ENCODE measurements around the gene PES1. TPM values are rescaled to one million over a fixed set of nuclear protein-coding genes. Genes with fewer than 3 reads are reported as not detected.
A peak's percentile ranks its signal among the peaks of the same experiment; 100 is the strongest.
"Not testable (repeated sequence)": the region's sequence is repeated elsewhere in the genome, so short reads cannot be mapped to it uniquely, and the experiment has no call there.

The PES1 gene
- 102 and 121 TPM in 2 replicates for total RNA-seq (2012; rRNA removed)

- H3K9me3 ChIP-seq (replicated peaks; ENCODE audit: low read length): no peaks in the 10 kb centered on the region
- H3K9ac ChIP-seq (ENCODE audit: low read depth, low read length): peak within 1 kb of the TSS; percentile 93
- H3K36me3 ChIP-seq (ENCODE audit: insufficient read depth, low read length): peaks cover 26% of the 10 kb centered on the region
- H3K4me2 ChIP-seq (ENCODE audit: low read length): peak within 1 kb of the TSS; percentile 79
- peaks cover 12% of the 10 kb centered on the region for H3K4me1 ChIP-seq (ENCODE audit: control insufficient read depth, insufficient read depth, low read length)
- peak within 1 kb of the TSS; percentile 81 for H3K4me3 ChIP-seq (ENCODE audit: low read length)
- H3K27me3 ChIP-seq (ENCODE audit: control insufficient read depth, insufficient read depth, low read length): peaks cover 7% of the 10 kb centered on the region
Observed at GRCh38 chr22:30591588-30592359, at the start of gene PES1. TSS of gene PES1 (minus strand) at chr22:30591910. CDS start at chr22:30591833, 77 bp downstream.

GRCh38 chr22:30640839-30641430 lies 49.2 kb upstream of the PES1 start:
- H3K4me3 ChIP-seq (ENCODE audit: low read length): no peak overlapping the region
- H3K4me1 ChIP-seq (ENCODE audit: control insufficient read depth, insufficient read depth, low read length): peaks cover 35% of the 10 kb centered on the region
- no peaks in the 10 kb centered on the region for H3K27me3 ChIP-seq (ENCODE audit: control insufficient read depth, insufficient read depth, low read length)
- peak overlapping the region; percentile 2 for H3K4me2 ChIP-seq (ENCODE audit: low read length)
- H3K36me3 ChIP-seq (ENCODE audit: insufficient read depth, low read length): no peaks in the 10 kb centered on the region
- H3K9me3 ChIP-seq (replicated peaks; ENCODE audit: low read length): no peaks in the 10 kb centered on the region
- H3K9ac ChIP-seq (ENCODE audit: low read depth, low read length): no peak overlapping the region

DNA sequence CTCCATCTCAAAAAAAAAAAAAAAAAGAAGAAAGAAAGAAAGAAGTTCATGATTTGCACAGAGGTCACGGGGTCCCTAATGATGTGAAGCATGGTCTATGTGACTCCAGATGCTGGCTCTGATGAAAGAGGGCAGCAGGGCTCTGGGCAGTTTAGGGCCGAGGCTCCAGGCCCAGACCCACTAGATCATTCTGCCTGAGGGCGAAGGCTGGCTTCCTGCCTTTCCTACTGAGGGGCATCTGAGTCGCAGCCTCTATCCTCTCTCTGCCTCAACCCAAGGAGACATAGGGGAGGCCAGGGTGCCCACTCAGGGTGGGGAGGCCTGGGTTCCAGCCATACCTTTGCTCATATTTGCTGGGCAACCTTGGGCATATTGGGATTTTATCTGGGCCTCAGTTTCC lies 48.7 kb upstream of the PES1 start:
- Histone ChIP-seq H3K9me3 (replicated peaks; ENCODE audit: low read length) (no peaks in the 10 kb centered on the region), H3K27me3 (ENCODE audit: control insufficient read depth, insufficient read depth, low read length) (no peaks in the 10 kb centered on the region), H3K4me2 (ENCODE audit: low read length) (no peak overlapping the region), H3K36me3 (ENCODE audit: insufficient read depth, low read length) (no peaks in the 10 kb centered on the region), H3K4me1 (ENCODE audit: control insufficient read depth, insufficient read depth, low read length) (peaks cover 36% of the 10 kb centered on the region), H3K9ac (ENCODE audit: low read depth, low read length) (no peak overlapping the region), H3K4me3 (ENCODE audit: low read length) (no peak overlapping the region)

DNA sequence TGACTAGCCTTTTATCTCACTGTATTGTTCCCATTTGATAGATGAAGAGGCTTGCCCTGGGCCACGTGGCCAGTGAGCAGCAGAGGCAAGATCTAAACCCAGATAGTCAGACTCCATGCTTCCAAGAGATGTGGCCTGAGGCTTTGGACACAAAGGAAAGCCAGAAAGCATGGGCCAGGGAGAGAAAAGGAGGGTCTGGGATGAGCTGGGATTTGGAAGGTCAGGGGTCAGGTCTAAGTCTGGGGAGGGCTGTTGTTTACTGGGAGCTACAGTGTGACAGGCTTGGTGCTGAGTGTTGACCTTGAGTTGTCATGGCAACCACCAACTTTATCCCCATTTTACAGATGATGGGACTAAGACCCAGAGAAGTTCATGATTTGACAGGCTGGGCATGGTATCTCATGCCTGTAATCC lies 46.0 kb upstream of the PES1 start:
- peaks cover 29% of the 10 kb centered on the region for H3K4me1 ChIP-seq (ENCODE audit: control insufficient read depth, insufficient read depth, low read length)
- no peak overlapping the region for H3K9ac ChIP-seq (ENCODE audit: low read depth, low read length)
- H3K4me2 ChIP-seq (ENCODE audit: low read length): peak overlapping the region; percentile 94
- no peaks in the 10 kb centered on the region for H3K9me3 ChIP-seq (replicated peaks; ENCODE audit: low read length)
- H3K4me3 ChIP-seq (ENCODE audit: low read length): peak overlapping the region; percentile 83
- no peaks in the 10 kb centered on the region for H3K27me3 ChIP-seq (ENCODE audit: control insufficient read depth, insufficient read depth, low read length)
- no peaks in the 10 kb centered on the region for H3K36me3 ChIP-seq (ENCODE audit: insufficient read depth, low read length)

DNA sequence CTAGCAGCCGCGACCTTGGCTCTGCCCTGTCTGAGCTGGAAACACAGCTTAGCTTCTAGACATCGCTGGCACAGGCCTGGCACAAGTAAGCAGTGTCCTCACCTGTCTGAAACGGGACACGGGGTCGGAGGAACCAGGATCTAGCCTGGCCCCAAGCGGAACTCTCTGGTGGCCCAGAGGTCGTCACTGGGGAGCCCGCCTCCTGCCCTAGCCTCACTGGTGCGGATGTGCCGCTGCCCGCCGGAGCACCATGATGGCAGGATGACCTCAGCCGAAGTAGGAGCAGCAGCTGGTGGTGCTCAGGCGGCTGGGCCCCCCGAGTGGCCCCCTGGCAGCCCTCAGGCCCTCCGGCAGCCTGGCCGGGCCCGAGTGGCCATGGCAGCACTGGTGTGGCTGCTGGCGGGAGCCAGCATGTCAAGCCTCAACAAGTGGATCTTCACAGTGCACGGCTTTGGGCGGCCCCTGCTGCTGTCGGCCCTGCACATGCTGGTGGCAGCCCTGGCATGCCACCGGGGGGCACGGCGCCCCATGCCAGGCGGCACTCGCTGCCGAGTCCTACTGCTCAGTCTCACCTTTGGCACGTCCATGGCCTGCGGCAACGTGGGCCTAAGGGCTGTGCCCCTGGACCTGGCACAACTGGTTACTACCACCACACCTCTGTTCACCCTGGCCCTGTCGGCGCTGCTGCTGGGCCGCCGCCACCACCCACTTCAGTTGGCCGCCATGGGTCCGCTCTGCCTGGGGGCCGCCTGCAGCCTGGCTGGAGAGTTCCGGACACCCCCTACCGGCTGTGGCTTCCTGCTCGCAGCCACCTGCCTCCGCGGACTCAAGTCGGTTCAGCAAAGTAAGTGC lies 44.7 kb upstream of the PES1 start:
- Histone ChIP-seq H3K27me3 (ENCODE audit: control insufficient read depth, insufficient read depth, low read length) (no peaks in the 10 kb centered on the region), H3K9ac (ENCODE audit: low read depth, low read length) (peak overlapping the region; percentile 82), H3K4me1 (ENCODE audit: control insufficient read depth, insufficient read depth, low read length) (peaks cover 29% of the 10 kb centered on the region), H3K9me3 (replicated peaks; ENCODE audit: low read length) (no peaks in the 10 kb centered on the region), H3K36me3 (ENCODE audit: insufficient read depth, low read length) (no peaks in the 10 kb centered on the region), H3K4me3 (ENCODE audit: low read length) (peak overlapping the region; percentile 83), H3K4me2 (ENCODE audit: low read length) (peak overlapping the region; percentile 94)

GRCh38 chr22:30635273-30636225 lies 43.8 kb upstream of the PES1 start, which contains the start of gene SLC35E4:
TSS of gene SLC35E4 (plus strand) at chr22:30635781. CDS start at chr22:30636451, 670 bp downstream.
- Histone ChIP-seq H3K4me3 (ENCODE audit: low read length) (peak within 1 kb of the TSS; percentile 83), H3K4me2 (ENCODE audit: low read length) (peak within 1 kb of the TSS; percentile 94), H3K4me1 (ENCODE audit: control insufficient read depth, insufficient read depth, low read length) (peaks cover 29% of the 10 kb centered on the region), H3K9me3 (replicated peaks; ENCODE audit: low read length) (no peaks in the 10 kb centered on the region), H3K36me3 (ENCODE audit: insufficient read depth, low read length) (no peaks in the 10 kb centered on the region), H3K27me3 (ENCODE audit: control insufficient read depth, insufficient read depth, low read length) (no peaks in the 10 kb centered on the region), H3K9ac (ENCODE audit: low read depth, low read length) (peak within 1 kb of the TSS; percentile 82)

GRCh38 chr22:30634471-30635233 lies 42.9 kb upstream of the PES1 start:
- Histone ChIP-seq H3K9me3 (replicated peaks; ENCODE audit: low read length) (no peaks in the 10 kb centered on the region), H3K4me2 (ENCODE audit: low read length) (peak overlapping the region; percentile 94), H3K9ac (ENCODE audit: low read depth, low read length) (peak overlapping the region; percentile 69), H3K36me3 (ENCODE audit: insufficient read depth, low read length) (no peaks in the 10 kb centered on the region), H3K4me1 (ENCODE audit: control insufficient read depth, insufficient read depth, low read length) (peaks cover 29% of the 10 kb centered on the region), H3K27me3 (ENCODE audit: control insufficient read depth, insufficient read depth, low read length) (no peaks in the 10 kb centered on the region), H3K4me3 (ENCODE audit: low read length) (peak overlapping the region; percentile 70)

DNA sequence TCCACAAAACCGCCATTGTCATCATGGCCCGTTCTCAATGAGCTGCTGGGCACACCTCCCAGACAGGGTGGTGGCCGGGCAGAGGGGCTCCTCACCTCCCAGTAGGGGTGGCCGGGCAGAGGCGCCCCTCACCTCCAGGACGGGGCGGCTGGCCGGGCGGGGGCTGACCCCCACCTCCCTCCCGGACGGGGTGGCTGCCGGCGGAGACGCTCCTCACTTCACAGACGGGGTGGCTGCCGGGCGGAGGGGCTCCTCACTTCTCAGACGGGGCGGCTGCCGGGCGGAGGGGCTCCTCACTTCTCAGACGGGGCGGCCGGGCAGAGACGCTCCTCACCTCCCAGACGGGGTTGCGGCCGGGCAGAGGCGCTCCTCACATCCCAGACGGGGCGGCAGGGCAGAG lies 39.8 kb upstream of the PES1 start:
- H3K9ac ChIP-seq (ENCODE audit: low read depth, low read length); H3K4me2 ChIP-seq (ENCODE audit: low read length); H3K9me3 ChIP-seq (replicated peaks; ENCODE audit: low read length); H3K4me3 ChIP-seq (ENCODE audit: low read length); H3K27me3 ChIP-seq (ENCODE audit: control insufficient read depth, insufficient read depth, low read length); H3K36me3 ChIP-seq (ENCODE audit: insufficient read depth, low read length): not testable (repeated sequence)
- peaks cover 15% of the 10 kb centered on the region for H3K4me1 ChIP-seq (ENCODE audit: control insufficient read depth, insufficient read depth, low read length)

GRCh38 chr22:30628491-30628890 lies 36.8 kb upstream of the PES1 start:
- Histone ChIP-seq H3K36me3 (ENCODE audit: insufficient read depth, low read length) (no peaks in the 10 kb centered on the region), H3K4me2 (ENCODE audit: low read length) (no peak overlapping the region), H3K4me3 (ENCODE audit: low read length) (no peak overlapping the region), H3K27me3 (ENCODE audit: control insufficient read depth, insufficient read depth, low read length) (no peaks in the 10 kb centered on the region), H3K4me1 (ENCODE audit: control insufficient read depth, insufficient read depth, low read length) (no peaks in the 10 kb centered on the region), H3K9ac (ENCODE audit: low read depth, low read length) (no peak overlapping the region), H3K9me3 (replicated peaks; ENCODE audit: low read length) (no peaks in the 10 kb centered on the region)

GRCh38 chr22:30627471-30627870 lies 35.8 kb upstream of the PES1 start:
- Histone ChIP-seq H3K36me3 (ENCODE audit: insufficient read depth, low read length) (no peaks in the 10 kb centered on the region), H3K9ac (ENCODE audit: low read depth, low read length) (no peak overlapping the region), H3K4me1 (ENCODE audit: control insufficient read depth, insufficient read depth, low read length) (no peaks in the 10 kb centered on the region), H3K4me3 (ENCODE audit: low read length) (no peak overlapping the region), H3K27me3 (ENCODE audit: control insufficient read depth, insufficient read depth, low read length) (no peaks in the 10 kb centered on the region), H3K9me3 (replicated peaks; ENCODE audit: low read length) (no peaks in the 10 kb centered on the region), H3K4me2 (ENCODE audit: low read length) (no peak overlapping the region)
